H1 (cell line): ENCODE data around the gene RBFOX1. TPM values are rescaled to one million over a fixed set of nuclear protein-coding genes. Genes with fewer than 3 reads are reported as not detected.

Source experiments
- CTCF ChIA-PET: fragments of 300-600 bp; sonication (Branson Sonifier 250); formaldehyde crosslinking; loops from one replicate; lab custom pipeline; 2021; ENCODE audit not compliant: partially characterized antibody; lab: Charles Lee
- POLR2A ChIA-PET: fragments of 300-600 bp; sonication (Branson Sonifier 250); formaldehyde crosslinking; loops from one replicate; lab custom pipeline; 2021; ENCODE audit warnings: inconsistent platforms; ENCODE audit not compliant: partially characterized antibody; lab: Charles Lee
- DNase-seq, 2 experiments: peaks; one replicate each; pipeline versions ENCODE4 v3.0.0 to v3.0.0-alpha.2; 2010 to 2022; ENCODE audit warnings: low spot score in 2 of 2, low read depth in 1 of 2, mixed read lengths in 1 of 2
- FAIRE-seq: peaks from 2 replicates; lab custom pipeline; 2011; peaks lifted over from hg19 to GRCh38; lab: Jason Lieb, UNC
- H2AFZ ChIP-seq: 2 replicates; pipeline ENCODE4 v1.8.1; 2012; ENCODE audit warnings: low read length, inconsistent platforms
- H2AK5ac ChIP-seq: 2 replicates; pipeline ENCODE4 v1.6.1; 2013; ENCODE audit warnings: low read depth, low read length
- H2BK120ac ChIP-seq: replicated peaks from 2 replicates; pipeline ENCODE3; 2013; ENCODE audit warnings: low read depth, low read length, inconsistent platforms
- H2BK12ac ChIP-seq: 2 replicates; pipeline ENCODE4 v1.6.1; 2013; ENCODE audit warnings: low read depth, low read length
- H2BK15ac ChIP-seq: 2 replicates; pipeline ENCODE4 v1.6.1; 2013; ENCODE audit warnings: low read length
- H2BK20ac ChIP-seq: 2 replicates; pipeline ENCODE4 v1.6.1; 2013; ENCODE audit warnings: low read length
- H2BK5ac ChIP-seq: 2 replicates; pipeline ENCODE4 v1.6.1; 2013; ENCODE audit warnings: low read depth, low read length
- H3K14ac ChIP-seq: 2 replicates; pipeline ENCODE4 v1.6.1; 2013; ENCODE audit warnings: inconsistent platforms; ENCODE audit not compliant: insufficient read length
- H3K18ac ChIP-seq: 2 replicates; pipeline ENCODE4 v1.6.1; 2013; ENCODE audit warnings: low read length; ENCODE audit errors: extremely low read depth
- H3K23ac ChIP-seq: 2 replicates; pipeline ENCODE4 v1.6.1; 2013; ENCODE audit warnings: inconsistent platforms; ENCODE audit not compliant: insufficient read length
- H3K23me2 ChIP-seq: 2 replicates; pipeline ENCODE4 v1.6.1; 2013; ENCODE audit warnings: low read depth, low read length
- H3K27ac ChIP-seq: 2 replicates; pipeline ENCODE4 v1.6.1; 2011; ENCODE audit warnings: low read depth, low read length, inconsistent platforms
- H3K27me3 ChIP-seq, 4 experiments: replicated peaks in 1 of 4; 1 replicate in 1 of 4; 2 replicates in 3 of 4; pipeline versions ENCODE4 v1.6.1 to v1.8.1; 2011 to 2013; ENCODE audit warnings: low read length in 3 of 4, mild to moderate bottlenecking in 3 of 4, inconsistent platforms in 2 of 4, mixed read lengths in 2 of 4, moderate library complexity in 1 of 4; ENCODE audit not compliant: control insufficient read depth in 3 of 4, insufficient read depth in 3 of 4; ENCODE audit errors: extremely low read depth in 1 of 4
- H3K36me3 ChIP-seq, 4 experiments: 2 replicates each; pipeline versions ENCODE4 v1.6.1 to v1.8.1; 2011 to 2013; ENCODE audit warnings: mild to moderate bottlenecking in 4 of 4, low read length in 3 of 4, moderate library complexity in 2 of 4, control low read depth in 1 of 4, inconsistent platforms in 1 of 4; ENCODE audit not compliant: insufficient read depth in 4 of 4, control insufficient read depth in 2 of 4
- H3K4ac ChIP-seq: replicated peaks from 2 replicates; pipeline ENCODE3; 2013; ENCODE audit warnings: low read length, low read depth, mixed read lengths, inconsistent platforms; ENCODE audit not compliant: insufficient read length
- H3K4me1 ChIP-seq, 4 experiments: replicated peaks in 1 of 4; 1 replicate in 1 of 4; 2 replicates in 3 of 4; pipeline versions ENCODE4 v1.6.1 to v1.8.1; 2011 to 2013; ENCODE audit warnings: low read length in 3 of 4, inconsistent platforms in 2 of 4, mixed read lengths in 1 of 4; ENCODE audit not compliant: insufficient read depth in 4 of 4, control insufficient read depth in 3 of 4
- H3K4me2 ChIP-seq, 2 experiments: 2 replicates each; pipeline versions ENCODE4 v1.6.1 to v1.8.1; 2011 to 2013; ENCODE audit warnings: low read depth in 2 of 2, low read length in 2 of 2, control low read depth in 1 of 2, inconsistent platforms in 1 of 2, mild to moderate bottlenecking in 1 of 2; ENCODE audit not compliant: insufficient read depth in 1 of 2
- H3K4me3 ChIP-seq, 4 experiments: fragments of 200-600, 300-600 bp in 1 of 4; sonication (generic), shearing (Covaris generic), sonication (Bioruptor Twin) in 1 of 4; 2 replicates each; pipeline versions ENCODE4 v1.5.1 to v1.8.1; 2011 to 2016; ENCODE audit warnings: low read length in 4 of 4, low read depth in 3 of 4, control low read depth in 2 of 4, inconsistent platforms in 2 of 4, mild to moderate bottlenecking in 2 of 4, mixed read lengths in 1 of 4, moderate library complexity in 1 of 4; ENCODE audit not compliant: insufficient read depth in 2 of 4; ENCODE audit errors: extremely low read depth in 1 of 4
- H3K56ac ChIP-seq: replicated peaks from 2 replicates; pipeline ENCODE3; 2013; ENCODE audit warnings: low read depth, mild to moderate bottlenecking, mixed read lengths, low read length, inconsistent platforms; ENCODE audit not compliant: insufficient read length
- H3K79me1 ChIP-seq: 2 replicates; pipeline ENCODE4 v1.6.1; 2013; ENCODE audit warnings: low read depth, low read length, control low read depth
- H3K79me2 ChIP-seq, 2 experiments: 2 replicates each; pipeline versions ENCODE4 v1.6.1 to v1.8.1; 2012 to 2013; ENCODE audit warnings: low read length in 2 of 2, mild to moderate bottlenecking in 2 of 2, inconsistent platforms in 1 of 2; ENCODE audit not compliant: insufficient read depth in 2 of 2, control insufficient read depth in 1 of 2
- H3K9ac ChIP-seq, 4 experiments: replicated peaks in 1 of 4; 1 replicate in 1 of 4; 2 replicates in 3 of 4; pipeline versions ENCODE4 v1.6.1 to v1.8.1; 2011 to 2013; ENCODE audit warnings: low read depth in 3 of 4, low read length in 3 of 4, control low read depth in 2 of 4, mild to moderate bottlenecking in 2 of 4, moderate library complexity in 2 of 4, inconsistent platforms in 1 of 4; ENCODE audit errors: extremely low read depth in 1 of 4
- H3K9me3 ChIP-seq, 2 experiments: 2 replicates each; pipeline versions ENCODE4 v1.6.1 to v1.8.1; 2012 to 2013; ENCODE audit warnings: mild to moderate bottlenecking in 2 of 2, moderate library complexity in 2 of 2, control low read depth in 1 of 2, inconsistent platforms in 1 of 2, low read depth in 1 of 2, low read length in 1 of 2, mixed read lengths in 1 of 2; ENCODE audit not compliant: insufficient read depth in 2 of 2
- H4K20me1 ChIP-seq, 2 experiments: replicated peaks in 1 of 2; 2 replicates each; pipeline versions ENCODE3 to v1.8.1; 2011 to 2013; ENCODE audit warnings: inconsistent platforms in 2 of 2, low read length in 2 of 2, mild to moderate bottlenecking in 1 of 2; ENCODE audit not compliant: insufficient read depth in 2 of 2, control insufficient read depth in 1 of 2
- H4K5ac ChIP-seq: 2 replicates; pipeline ENCODE4 v1.6.1; 2013; ENCODE audit warnings: low read length, low read depth, mixed read lengths, inconsistent platforms; ENCODE audit not compliant: insufficient read length
- H4K8ac ChIP-seq: 2 replicates; pipeline ENCODE4 v1.8.0; 2013; ENCODE audit warnings: mild to moderate bottlenecking, moderate library complexity, low read length, inconsistent platforms; ENCODE audit not compliant: insufficient read depth; ENCODE audit errors: extremely low read depth
- H4K91ac ChIP-seq: replicated peaks from 2 replicates; pipeline ENCODE3; 2013; ENCODE audit warnings: low read length, mixed read lengths, inconsistent platforms; ENCODE audit not compliant: insufficient read length
- KDM4A ChIP-seq: IDR thresholded peaks from one replicate; pipeline ENCODE4 v1.7.1; 2012; ENCODE audit warnings: low read depth, mild to moderate bottlenecking, moderate library complexity, low read length, inconsistent platforms; ENCODE audit not compliant: severe bottlenecking
- PHF8 ChIP-seq: fragments of 200-600 bp; sonication (generic); conservative IDR thresholded peaks from 2 replicates; pipeline ENCODE4 v1.7.1; 2012; ENCODE audit warnings: low read depth, mild to moderate bottlenecking, inconsistent platforms, low read length, moderate library complexity
- RBBP5 ChIP-seq: IDR thresholded peaks from 2 replicates; pipeline ENCODE4 v1.7.1; 2012; ENCODE audit warnings: low read depth, mild to moderate bottlenecking, inconsistent platforms, low read length, moderate library complexity, borderline replicate concordance
- WGBS, 2 experiments: shearing (Covaris generic) in 1 of 2; methylation state at CpG; one replicate each; pipeline versions ENCODE4 v1.1.6 to v1.1.7; 2013 to 2015; ENCODE audit warnings: low lambda C conversion rate in 2 of 2, mixed read lengths in 2 of 2, inconsistent platforms in 1 of 2, low coverage in 1 of 2, missing lambda C conversion rate in 1 of 2; ENCODE audit not compliant: insufficient replicate concordance in 2 of 2, insufficient coverage in 1 of 2, insufficient read length in 1 of 2; ENCODE audit errors: extremely low coverage in 1 of 2, missing lambda C conversion rate in 1 of 2; 5-methylcytosine and 5-hydroxymethylcytosine counted together
- polyA plus RNA-seq, 7 experiments: library from polyadenylated mRNA; depleted of rRNA in 3 of 7; stranded (reverse) in 5 of 7; unstranded in 2 of 7; fragments of >200 nt in 5 of 7; fragments of 200-250 nt in 2 of 7; gene quantifications; 1 replicate in 5 of 7; 2 replicates in 1 of 7; 4 replicates in 1 of 7; pipeline versions ENCODE4 v1.2.1 to v1.2.3, GENCODE V29; 2011 to 2013; ENCODE audit warnings: missing spikeins in 2 of 7, mixed read lengths in 2 of 7
- total RNA-seq: library from RNA; stranded (reverse); fragmentation: NEBNext Ultra II Directional; extraction: Animal tissue kit (Norgen Biotek cat#: 25700); gene quantifications from 2 replicates; pipeline ENCODE4 v1.2.1, GENCODE V29; 2021

RBFOX1 gene
- total and polyA plus RNA-seq, 2 of the 8 experiments (the other 6 are each of a cell fraction or from before 2014, with no cell fraction given), result 1.7 to 2.8 TPM

DNA sequence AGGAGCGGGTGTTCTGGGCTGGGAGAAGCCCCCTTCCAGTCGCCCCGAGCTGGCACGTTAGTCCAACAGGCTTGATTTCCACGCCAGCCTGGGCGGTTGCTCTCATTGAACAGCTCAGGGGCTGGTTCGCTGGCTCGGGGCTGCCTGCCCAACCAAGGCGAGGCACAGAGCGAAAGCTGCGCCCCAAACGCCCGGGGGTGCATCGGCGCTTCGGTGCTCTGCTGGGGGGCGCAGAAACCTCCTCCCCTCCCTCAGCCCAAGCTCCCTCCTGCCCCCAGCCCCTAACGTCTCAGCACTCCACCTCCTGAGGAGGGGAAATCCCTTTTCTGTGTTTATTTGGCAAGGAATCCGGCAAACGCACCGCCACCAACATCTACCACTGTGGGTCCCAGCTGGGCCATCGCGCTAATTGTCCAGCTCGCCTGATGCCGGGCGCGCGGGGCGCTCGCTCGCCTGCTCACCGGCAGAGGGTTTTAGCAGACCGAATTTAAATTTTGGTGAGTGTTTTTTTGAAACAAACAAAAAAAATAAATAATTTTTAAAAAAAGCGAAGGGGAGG, 29.5 kb upstream of the RBFOX1 start:
- ChIA-PET POLR2A (interaction anchor here (0.5 to 1.1 kb wide), 2 partner anchors 350 to 619 kb away, joined by 3 read pairs; no protein-coding TSS in a partner anchor), CTCF (interaction anchor here (0.6 to 3.4 kb wide), 10 partner anchors 8 to 843 kb away, joined by 3 to 15 read pairs (median 4); no protein-coding TSS in a partner anchor)
- Histone ChIP-seq H3K27ac (no peak overlapping the region), H3K9me3 (no peaks in the 10 kb centered on the region), H3K4me2 (peak overlapping the region; percentile 98 to 99), H2BK5ac (no peak overlapping the region), H3K14ac (no peak overlapping the region), H3K4ac (no peak overlapping the region), H2AFZ (peak overlapping the region; percentile 87), H3K4me3 (peak overlapping the region; percentile 73 to 99 (median 76)), H3K36me3 (no peaks in the 10 kb centered on the region), H3K56ac (no peak overlapping the region), H3K18ac (peak overlapping the region; percentile 6; the same call in 1 of the 2 replicates), H4K8ac (no peak overlapping the region), H2BK20ac (no peak overlapping the region), H4K91ac (no peak overlapping the region), H3K79me2 (no peaks in the 10 kb centered on the region), H3K27me3 (peaks cover 2 to 36% (median 24%) of the 10 kb centered on the region in 4 experiments), H4K20me1 (peaks cover 0 to 2% of the 10 kb centered on the region in 2 experiments), H2BK12ac (no peak overlapping the region), H2AK5ac (no peak overlapping the region), H3K23me2 (peaks cover 15% of the 10 kb centered on the region), H3K4me1 (peaks cover 0 to 13% (median 10%) of the 10 kb centered on the region in 4 experiments; a peak in 5 of 7 replicates), H3K23ac (no peak overlapping the region), H4K5ac (no peak overlapping the region), H2BK120ac (no peak overlapping the region), H3K9ac (no peak overlapping the region; a peak in 1 of 7 replicates), H3K79me1 (no peaks in the 10 kb centered on the region), H2BK15ac (no peak overlapping the region)
- peak; percentile 11 for TF ChIP-seq KDM4A
- TF ChIP-seq RBBP5, result peak; percentile 73
- no peak for TF ChIP-seq PHF8
- DNase-seq (peak in 1 of 2 experiments; percentile 68), FAIRE-seq (no peak)
- 0% methylated on average over 27 of the region's 34 CpGs; no CpG with 5 or more reads in 1 of the 2 experiments for WGBS, 2 experiments
